Measurements from ENCODE around the gene IL12RB2. TPM values are rescaled to one million over a fixed set of nuclear protein-coding genes. Genes with fewer than 3 reads are reported as not detected.

Gene IL12RB2
- total and polyA plus RNA-seq, 2 donors (not counting 3 experiments of a cell fraction or from before 2014, with no cell fraction given): 0.42 TPM; not detected in 1

GRCh38 chr1:67393240-67393639, 85.6 kb downstream of the IL12RB2 start:
- no peaks in the 10 kb centered on the region for H3K9me3 ChIP-seq (replicated peaks; ENCODE audit: control insufficient read depth, insufficient read depth, low read length)
- H3K4me3 ChIP-seq (replicated peaks in 1 of 3; ENCODE audit: insufficient read depth in 1 of 3, low read depth in 1 of 3, low read length in 3 of 3): no peak overlapping the region
- H2AFZ ChIP-seq (ENCODE audit: low read depth, low read length): no peak overlapping the region
- DNase-seq (ENCODE audit: low read depth, low spot score) (no peak), FAIRE-seq (no peak)
- no peaks in the 10 kb centered on the region for H3K79me2 ChIP-seq (ENCODE audit: control insufficient read depth, insufficient read depth, low read length)
- CTCF ChIA-PET: interaction anchor here (1.3 kb wide), 1 partner anchor 14 kb away, joined by 3 read pairs; no protein-coding TSS in a partner anchor
- H3K4me2 ChIP-seq (ENCODE audit: insufficient read depth, low read length): no peak overlapping the region
- intact Hi-C loops (cut with micrococcal nuclease) (no loop called here), dilution Hi-C loops (cut with MboI; ENCODE audit: extremely low pct_ligation_motif_present, low sequenced_read_pairs) (no loop called here)
- no peaks in the 10 kb centered on the region for H4K20me1 ChIP-seq (replicated peaks; ENCODE audit: control insufficient read depth, extremely low read depth, insufficient read depth, low read length)
- H3K9ac ChIP-seq (replicated peaks; ENCODE audit: extremely low read depth, insufficient read depth, low read length): no peak overlapping the region
- BruUV-seq (replicated peaks): no TSS peak
- POLR2A ChIA-PET: no interaction called here
- H3K4me1 ChIP-seq (ENCODE audit: control insufficient read depth, extremely low read depth, insufficient read depth, low read length): no peaks in the 10 kb centered on the region
- no peak overlapping the region for H3K27ac ChIP-seq (ENCODE audit: insufficient read depth, low read depth, low read length)
- no peaks in the 10 kb centered on the region for H3K36me3 ChIP-seq (ENCODE audit: control insufficient read depth in 2 of 2, extremely low read depth in 1 of 2, insufficient read depth in 2 of 2, low read length in 2 of 2)
- H3K27me3 ChIP-seq (ENCODE audit: control insufficient read depth in 2 of 2, insufficient read depth in 2 of 2, low read length in 2 of 2): no peaks in the 10 kb centered on the region
- H3K9me1 ChIP-seq (replicated peaks; ENCODE audit: control insufficient read depth, extremely low read depth, insufficient read depth, low read length): no peaks in the 10 kb centered on the region
- TF ChIP-seq JUN (IDR thresholded peaks at IDR 0.05; ENCODE audit: borderline replicate concordance, insufficient read depth, insufficient read length, low read depth) (no peak), GATA2 (IDR thresholded peaks at IDR 0.05; ENCODE audit: insufficient read depth, insufficient read length, low read depth, low read length) (no peak), FOS (IDR thresholded peaks at IDR 0.05; ENCODE audit: borderline replicate concordance, insufficient read depth, low read length) (no peak), EZH2 (IDR thresholded peaks at IDR 0.05; ENCODE audit: borderline replicate concordance, low read depth, low read length, severe bottlenecking) (no peak), POLR2AphosphoS5 (IDR thresholded peaks at IDR 0.05; ENCODE audit: insufficient read depth, low read depth, low read length) (no peak), POLR2A (IDR thresholded peaks at IDR 0.05; ENCODE audit: low read depth, low read length) (no peak)
- TF ChIP-seq, protein P1, sequence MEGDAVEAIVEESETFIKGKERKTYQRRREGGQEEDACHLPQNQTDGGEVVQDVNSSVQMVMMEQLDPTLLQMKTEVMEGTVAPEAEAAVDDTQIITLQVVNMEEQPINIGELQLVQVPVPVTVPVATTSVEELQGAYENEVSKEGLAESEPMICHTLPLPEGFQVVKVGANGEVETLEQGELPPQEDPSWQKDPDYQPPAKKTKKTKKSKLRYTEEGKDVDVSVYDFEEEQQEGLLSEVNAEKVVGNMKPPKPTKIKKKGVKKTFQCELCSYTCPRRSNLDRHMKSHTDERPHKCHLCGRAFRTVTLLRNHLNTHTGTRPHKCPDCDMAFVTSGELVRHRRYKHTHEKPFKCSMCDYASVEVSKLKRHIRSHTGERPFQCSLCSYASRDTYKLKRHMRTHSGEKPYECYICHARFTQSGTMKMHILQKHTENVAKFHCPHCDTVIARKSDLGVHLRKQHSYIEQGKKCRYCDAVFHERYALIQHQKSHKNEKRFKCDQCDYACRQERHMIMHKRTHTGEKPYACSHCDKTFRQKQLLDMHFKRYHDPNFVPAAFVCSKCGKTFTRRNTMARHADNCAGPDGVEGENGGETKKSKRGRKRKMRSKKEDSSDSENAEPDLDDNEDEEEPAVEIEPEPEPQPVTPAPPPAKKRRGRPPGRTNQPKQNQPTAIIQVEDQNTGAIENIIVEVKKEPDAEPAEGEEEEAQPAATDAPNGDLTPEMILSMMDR (IDR thresholded peaks at IDR 0.05; ENCODE audit: extremely low read depth in 1 of 2, insufficient read depth in 1 of 2, low read depth in 1 of 2, low read length in 2 of 2): no peak

Data from endothelial cell of umbilical vein (primary cell).